Measurements from ENCODE around the gene RAMP1. TPM values are rescaled to one million over a fixed set of nuclear protein-coding genes. Genes with fewer than 3 reads are reported as not detected.

Gene RAMP1
- total and polyA plus RNA-seq, 2 of the 4 experiments (the other 2 are of a cell fraction), result 15.8 to 77.1 TPM

- no peak overlapping the region for H3K14ac ChIP-seq (replicated peaks; ENCODE audit: low read depth, low read length)
- no peak overlapping the region for H4K5ac ChIP-seq (ENCODE audit: low read depth, low read length)
- no peak overlapping the region for H3K9ac ChIP-seq (ENCODE audit: low read depth, low read length)
- H2AK9ac ChIP-seq (replicated peaks; ENCODE audit: low read depth, low read length, poor library complexity), result peak overlapping the region; percentile 81
- H2BK120ac ChIP-seq (ENCODE audit: low read depth, low read length), result no peak overlapping the region; the same call in 1 of the 2 replicates
- CTCF ChIA-PET, result interaction anchor here (0.6 to 0.9 kb wide), 4 partner anchors 15 to 294 kb away, joined by 3 read pairs; no protein-coding TSS in a partner anchor
- no peaks in the 10 kb centered on the region for H4K20me1 ChIP-seq (ENCODE audit: insufficient read depth, low read length)
- dilution Hi-C loops (cut with HindIII; ENCODE audit: low sequenced_read_pairs, unreplicated experiment), result no loop called here
- H4K8ac ChIP-seq (ENCODE audit: low read depth in 2 of 2, low read length in 2 of 2), result peak overlapping the region in 1 of 2 experiments; percentile 61; a peak in 1 of 4 replicates
- no peak overlapping the region for H3K4me3 ChIP-seq (ENCODE audit: insufficient read depth, low read depth, low read length)
- intact Hi-C loops (cut with micrococcal nuclease), result loop anchor here (1.0 kb wide), 1 partner anchor 340 kb away; no protein-coding TSS in a partner anchor
- in situ Hi-C loops (cut with MboI; ENCODE audit: low sequenced_read_pairs), result no loop called here
- 77% methylated on average over 7 of the region's 13 CpGs; no CpG with 5 or more reads in 1 of the 2 experiments for WGBS, 2 experiments (ENCODE audit: extremely low coverage in 2 of 2, insufficient read length in 1 of 2)
- H3K27ac ChIP-seq (ENCODE audit: insufficient read depth, low read length), result no peak overlapping the region
- peaks cover under 1% of the 10 kb centered on the region; the same call in 1 of the 2 replicates for H3K4me1 ChIP-seq (ENCODE audit: control insufficient read depth, insufficient read depth, low read length)
- no peaks in the 10 kb centered on the region for H3K9me3 ChIP-seq (ENCODE audit: control insufficient read depth, insufficient read depth, low read length)
- no peak overlapping the region for H3K56ac ChIP-seq (ENCODE audit: extremely low read depth, insufficient read depth, low read length)
- TF ChIP-seq RFX5 (IDR thresholded peaks at IDR 0.05; ENCODE audit: low read depth, low read length) (no peak), BHLHE40 (IDR thresholded peaks at IDR 0.05; ENCODE audit: low read depth, low read length) (no peak), CHD1 (IDR thresholded peaks at IDR 0.05; ENCODE audit: low read depth, low read length) (no peak), NFE2L2 (IDR thresholded peaks at IDR 0.05; ENCODE audit: low read depth, low read length) (no peak), CEBPB (IDR thresholded peaks at IDR 0.05; ENCODE audit: low read depth, low read length) (no peak), MAZ (IDR thresholded peaks at IDR 0.05; ENCODE audit: borderline replicate concordance, low read depth, low read length) (no peak), FOS (IDR thresholded peaks at IDR 0.05; ENCODE audit: low read depth, low read length) (no peak), RCOR1 (IDR thresholded peaks at IDR 0.05; ENCODE audit: insufficient replicate concordance, low read length) (no peak), POLR2A (IDR thresholded peaks at IDR 0.05; ENCODE audit: low read depth, low read length) (no peak), ELK1 (IDR thresholded peaks at IDR 0.05; ENCODE audit: borderline replicate concordance, low read depth, low read length) (no peak), RAD21 (IDR thresholded peaks at IDR 0.05; ENCODE audit: low read length) (no peak), MAFK (IDR thresholded peaks at IDR 0.05; ENCODE audit: low read depth, low read length) (no peak), USF2 (IDR thresholded peaks at IDR 0.05; ENCODE audit: low read depth, low read length) (no peak), CTCF (conservative IDR thresholded peaks at IDR 0.05; ENCODE audit: low read depth, low read length) (no peak)
- DNase-seq (no peak), ATAC-seq (ENCODE audit: low read depth) (no peak)
- no peak overlapping the region for H2BK5ac ChIP-seq (ENCODE audit: low read depth, low read length, poor library complexity, severe bottlenecking)
- H3K18ac ChIP-seq (ENCODE audit: low read depth, low read length), result no peak overlapping the region; the same call in 1 of the 2 replicates
- H3K27me3 ChIP-seq (ENCODE audit: control insufficient read depth, insufficient read depth, low read length), result peaks cover 3% of the 10 kb centered on the region
- peak overlapping the region; percentile 88 for H2AFZ ChIP-seq (replicated peaks; ENCODE audit: low read length, poor library complexity)
- no peak overlapping the region for H3K4me2 ChIP-seq (ENCODE audit: low read depth, low read length)
- H2AK5ac ChIP-seq (ENCODE audit: low read depth, low read length), result no peak overlapping the region
- no peaks in the 10 kb centered on the region for H3K36me3 ChIP-seq (ENCODE audit: control insufficient read depth, insufficient read depth, low read length)
- no peak overlapping the region; the same call in 1 of the 2 replicates for H4K91ac ChIP-seq (ENCODE audit: insufficient read depth, low read depth, low read length)
- H3K23ac ChIP-seq (ENCODE audit: low read depth, low read length), result no peak overlapping the region
- BruUV-seq (replicated peaks), result no TSS peak
- H3K4ac ChIP-seq (ENCODE audit: low read depth, low read length), result peak overlapping the region; percentile 2; the same call in 1 of the 2 replicates
- H2BK15ac ChIP-seq (ENCODE audit: low read depth, low read length), result no peak overlapping the region
- POLR2A ChIA-PET (ENCODE audit: unreplicated experiment), result no interaction called here
- no peaks in the 10 kb centered on the region for H3K9me1 ChIP-seq (ENCODE audit: insufficient read depth, low read length)
- no peaks in the 10 kb centered on the region for H3K79me1 ChIP-seq (ENCODE audit: low read depth in 1 of 2, low read length in 2 of 2)
- no peak overlapping the region for H2BK20ac ChIP-seq (ENCODE audit: low read depth, low read length)
Measured at GRCh38 chr2:237922641-237923361, 63.4 kb downstream of the RAMP1 start.
